ENCODE results near the gene SCARF2. TPM values are rescaled to one million over a fixed set of nuclear protein-coding genes. Genes with fewer than 3 reads are reported as not detected.
"Not testable (repeated sequence)": the region's sequence is repeated elsewhere in the genome, so short reads cannot be mapped to it uniquely, and the experiment has no call there.

SCARF2 gene
- total and polyA plus RNA-seq, 10 donors, result 1.1 to 18.0 (median 9.4) TPM

- intact Hi-C loops (cut with DNase I; ENCODE audit: low total_unique reads), result no loop called here
- H3K9me3 ChIP-seq, result no peaks in the 10 kb centered on the region
- WGBS, 5 donors, result 95 to 99% (median 97%) methylated on average over 14 of the region's 14 CpGs
- TF ChIP-seq POLR2A (IDR thresholded peaks at IDR 0.05) (no peak), CTCF (IDR thresholded peaks at IDR 0.05 in 8 of 11, conservative IDR thresholded peaks at IDR 0.05 in 3 of 11) (no peak), POLR2AphosphoS5 (IDR thresholded peaks at IDR 0.05) (no peak)
- H3K36me3 ChIP-seq, result peaks cover 0 to 57% (median 6%) of the 10 kb centered on the region in 6 donors
- no peaks in the 10 kb centered on the region for H3K4me1 ChIP-seq
- H3K27me3 ChIP-seq (replicated peaks in 1 of 7), result no peaks in the 10 kb centered on the region
- no peak overlapping the region for H3K27ac ChIP-seq
- no peak overlapping the region for H3K4me3 ChIP-seq
- no peak for DNase-seq
Measured at GRCh38 chr22:20483771-20484170, 46.1 kb upstream of the SCARF2 start.

GRCh38 chr22:20483143-20483506 is 45.5 kb upstream of the SCARF2 start:
- intact Hi-C loops (cut with DNase I; ENCODE audit: low total_unique reads); DNase-seq; H3K9me3 ChIP-seq; H3K4me3 ChIP-seq; H3K4me1 ChIP-seq; H3K27ac ChIP-seq; H3K27me3 ChIP-seq (replicated peaks in 1 of 7): not testable (repeated sequence)
- WGBS, 5 donors, result 90 to 97% (median 97%) methylated on average over 4 to 7 of the region's 7 CpGs
- peaks cover 0 to 51% (median 3%) of the 10 kb centered on the region in 6 donors for H3K36me3 ChIP-seq

- no peak for TF ChIP-seq POLR2A (IDR thresholded peaks at IDR 0.05)
- no peak for TF ChIP-seq CTCF (IDR thresholded peaks at IDR 0.05 in 8 of 11, conservative IDR thresholded peaks at IDR 0.05 in 3 of 11)
- no peak for TF ChIP-seq POLR2AphosphoS5 (IDR thresholded peaks at IDR 0.05)
- peaks cover 0 to 22% (median 0%) of the 10 kb centered on the region in 6 donors for H3K36me3 ChIP-seq
- no peak overlapping the region for H3K4me3 ChIP-seq
- intact Hi-C loops (cut with DNase I; ENCODE audit: low total_unique reads), result no loop called here
- WGBS, 5 donors, result 91 to 98% (median 95%) methylated on average over 1 of the region's 1 CpG
- H3K27ac ChIP-seq, result no peak overlapping the region
- no peak for DNase-seq
- H3K4me1 ChIP-seq, result peaks cover 0 to 10% (median 0%) of the 10 kb centered on the region in 6 donors
- no peaks in the 10 kb centered on the region for H3K9me3 ChIP-seq
- H3K27me3 ChIP-seq (replicated peaks in 1 of 7), result no peaks in the 10 kb centered on the region
Measured at GRCh38 chr22:20479612-20480196, 42.1 kb upstream of the SCARF2 start.

GRCh38 chr22:20478059-20478458 is 40.4 kb upstream of the SCARF2 start:
- Histone ChIP-seq H3K36me3 (peaks cover 0 to 12% (median 0%) of the 10 kb centered on the region in 6 donors), H3K4me1 (peaks cover 0 to 10% (median 0%) of the 10 kb centered on the region in 6 donors)
- H3K4me3 ChIP-seq; H3K9me3 ChIP-seq; H3K27me3 ChIP-seq (replicated peaks in 1 of 7); H3K27ac ChIP-seq; DNase-seq; intact Hi-C loops (cut with DNase I; ENCODE audit: low total_unique reads): not testable (repeated sequence)
- WGBS, 5 donors, result 89 to 95% (median 92%) methylated on average over 6 of the region's 6 CpGs

- intact Hi-C loops (cut with DNase I; ENCODE audit: low total_unique reads); H3K27me3 ChIP-seq (replicated peaks in 1 of 7); H3K9me3 ChIP-seq; H3K4me3 ChIP-seq: not testable (repeated sequence)
- 77 to 85% (median 82%) methylated on average over 12 of the region's 12 CpGs for WGBS, 5 donors
- Histone ChIP-seq H3K27ac (peak overlapping the region in 1 of 8 donors; percentile 51), H3K36me3 (peaks cover 0 to 14% (median 10%) of the 10 kb centered on the region in 6 donors), H3K4me1 (peaks cover 0 to 10% (median 0%) of the 10 kb centered on the region in 6 donors)
- DNase-seq, result peak; percentile 14
Measured at GRCh38 chr22:20475569-20475968, 37.9 kb upstream of the SCARF2 start.

- Histone ChIP-seq H3K4me1 (peaks cover 0 to 10% (median 0%) of the 10 kb centered on the region in 6 donors), H3K27ac (peak overlapping the region in 1 of 8 donors; percentile 51), H3K9me3 (no peaks in the 10 kb centered on the region), H3K4me3 (no peak overlapping the region), H3K27me3 (replicated peaks in 1 of 7) (no peaks in the 10 kb centered on the region), H3K36me3 (peaks cover 0 to 19% (median 10%) of the 10 kb centered on the region in 6 donors)
- intact Hi-C loops (cut with DNase I; ENCODE audit: low total_unique reads), result no loop called here
- no peak for DNase-seq
- TF ChIP-seq POLR2AphosphoS5 (IDR thresholded peaks at IDR 0.05) (no peak), CTCF (IDR thresholded peaks at IDR 0.05 in 8 of 11, conservative IDR thresholded peaks at IDR 0.05 in 3 of 11) (no peak), POLR2A (IDR thresholded peaks at IDR 0.05) (no peak)
- 89 to 95% (median 92%) methylated on average over 4 of the region's 4 CpGs for WGBS, 5 donors
Measured at GRCh38 chr22:20475115-20475436, 37.5 kb upstream of the SCARF2 start.

Measured in spleen (tissue), 11 donors.